GM19099 (cell line): ENCODE results near the gene CHKB.

Experiments used
- POLR2A ChIP-seq: IDR thresholded peaks from 3 replicates; pipeline ENCODE4 v1.6.1; 2011; ENCODE audit warnings: low read depth; ENCODE audit not compliant: insufficient read length; ENCODE audit errors: extremely low read depth

The CHKB gene

GRCh38 chr22:50553310-50553709 lies 29.3 kb downstream of the CHKB start:
- no peak for TF ChIP-seq POLR2A

GRCh38 chr22:50551160-50551752 lies 31.4 kb downstream of the CHKB start:
- no peak for TF ChIP-seq POLR2A

- no peak for TF ChIP-seq POLR2A
Observed at GRCh38 chr22:50550395-50550794, 32.3 kb downstream of the CHKB start.

GRCh38 chr22:50548921-50549790 lies 33.5 kb downstream of the CHKB start:
- TF ChIP-seq POLR2A: no peak

GRCh38 chr22:50548040-50548920 lies 34.4 kb downstream of the CHKB start:
- TF ChIP-seq POLR2A: peak; percentile 70

GRCh38 chr22:50547263-50547985 lies 35.2 kb downstream of the CHKB start:
- no peak for TF ChIP-seq POLR2A

GRCh38 chr22:50546326-50547262 lies 36.1 kb downstream of the CHKB start:
- no peak for TF ChIP-seq POLR2A

GRCh38 chr22:50545522-50546325 lies 36.9 kb downstream of the CHKB start, which contains the start of gene KLHDC7B:
KLHDC7B (plus strand) TSS chr22:50545899; CDS start chr22:50546244, 345 bp downstream.
- TF ChIP-seq POLR2A: no peak

GRCh38 chr22:50544746-50545253 lies 37.8 kb downstream of the CHKB start:
- peak; percentile 17 for TF ChIP-seq POLR2A

- TF ChIP-seq POLR2A: peak; percentile 27
Observed at GRCh38 chr22:50544078-50544745, 38.4 kb downstream of the CHKB start.

- TF ChIP-seq POLR2A: peak; percentile 78
Observed at GRCh38 chr22:50542416-50542927, 40.2 kb downstream of the CHKB start.

GRCh38 chr22:50540381-50540780 lies 42.3 kb downstream of the CHKB start:
- no peak for TF ChIP-seq POLR2A
